PFSK-1 (cell line): Measurements from ENCODE around the gene CACNG7.

Experiments used
- POLR2AphosphoS5 ChIP-seq: IDR thresholded peaks from 2 replicates; pipeline ENCODE4 v1.6.1; 2012; ENCODE audit warnings: low read depth, mild to moderate bottlenecking, control low read depth, low read length, moderate library complexity
- REST ChIP-seq, 2 experiments: IDR thresholded peaks; 2 replicates each; pipeline versions ENCODE4 v1.6.1 to v1.8.0; 2011 to 2012; ENCODE audit warnings: low read depth in 2 of 2, low read length in 2 of 2, control low read depth in 1 of 2, inconsistent platforms in 1 of 2, mild to moderate bottlenecking in 1 of 2, moderate library complexity in 1 of 2; ENCODE audit not compliant: insufficient read depth in 1 of 2
- SIN3A ChIP-seq: IDR thresholded peaks from 2 replicates; pipeline ENCODE4 v1.6.1; 2012; ENCODE audit warnings: mild to moderate bottlenecking, low read length, moderate library complexity, borderline replicate concordance; ENCODE audit not compliant: insufficient read depth
- TAF1 ChIP-seq: IDR thresholded peaks from 2 replicates; pipeline ENCODE4 v1.6.1; 2012; ENCODE audit warnings: low read length, control low read depth, borderline replicate concordance; ENCODE audit not compliant: insufficient read depth

GRCh38 chr19:53981376-53981951, 72.4 kb downstream of the CACNG7 start:
- no peak for TF ChIP-seq TAF1
- TF ChIP-seq POLR2AphosphoS5: no peak
- TF ChIP-seq REST (IDR thresholded peaks at IDR 0.05; ENCODE audit: insufficient read depth in 1 of 2, low read depth in 2 of 2, low read length in 2 of 2): no peak
- no peak for TF ChIP-seq SIN3A
